Measurements from ENCODE around the gene OSBPL10.

DNA sequence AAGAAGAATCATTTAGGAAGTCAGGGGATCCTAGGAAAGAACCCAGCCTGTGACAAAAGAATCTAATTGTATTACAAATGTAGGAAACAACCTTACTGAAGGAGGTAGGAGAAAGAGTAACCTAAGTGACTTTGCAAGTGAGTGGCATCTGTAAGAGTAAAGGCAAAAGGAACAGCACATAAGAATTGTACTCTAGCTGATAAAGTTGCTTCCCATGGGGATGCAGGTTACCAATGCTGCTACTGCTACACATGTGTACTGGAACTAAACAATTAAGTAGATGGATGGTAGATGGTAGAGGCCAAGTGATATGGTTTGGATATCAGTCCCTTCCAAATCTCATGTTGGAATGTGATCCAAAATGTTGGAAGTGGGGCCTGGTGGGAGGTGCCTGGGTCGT, 60.8 kb downstream of the OSBPL10 start:
- TF ChIP-seq TAF1 (IDR thresholded peaks at IDR 0.05; ENCODE audit: low read depth, low read length): no peak
- TF ChIP-seq POLR2A (IDR thresholded peaks at IDR 0.05; ENCODE audit: low read depth, low read length): no peak
- no peak for TF ChIP-seq PAX5 (IDR thresholded peaks at IDR 0.05; ENCODE audit: insufficient read depth, low read length, severe bottlenecking)
- no peak for TF ChIP-seq POLR2AphosphoS5 (IDR thresholded peaks at IDR 0.05; ENCODE audit: low read depth, low read length)
- no peak for TF ChIP-seq POU2F2 (IDR thresholded peaks at IDR 0.05; ENCODE audit: low read depth, low read length)
